Suprapubic skin (tissue), 4 donors: ENCODE results near the gene FCER2. TPM values are rescaled to one million over a fixed set of nuclear protein-coding genes. Genes with fewer than 3 reads are reported as not detected.

Source experiments
- DNase-seq, 2 donors: peaks; one replicate each; pipeline ENCODE4 v3.0.0-alpha.2; 2019; ENCODE audit warnings: low spot score in 2 of 2
- H3K27ac ChIP-seq: fragments of 200-600 bp; sonication (generic); one replicate; pipeline ENCODE4 v1.5.1; 2019
- H3K27me3 ChIP-seq: fragments of 200-600 bp; sonication (generic); one replicate; pipeline ENCODE4 v1.5.1; 2019
- H3K36me3 ChIP-seq: fragments of 200-600 bp; sonication (generic); one replicate; pipeline ENCODE4 v1.5.1; 2019
- H3K4me1 ChIP-seq: fragments of 200-600 bp; sonication (generic); one replicate; pipeline ENCODE4 v1.5.1; 2019
- H3K4me3 ChIP-seq: fragments of 200-600 bp; sonication (generic); one replicate; pipeline ENCODE4 v1.5.1; 2019; ENCODE audit warnings: mild to moderate bottlenecking
- H3K9me3 ChIP-seq: fragments of 200-600 bp; sonication (generic); one replicate; pipeline ENCODE4 v1.5.1; 2019
- EP300 ChIP-seq: sonication (generic); formaldehyde crosslinking; IDR thresholded peaks from one replicate; pipeline ENCODE4 v1.6.1; 2017; ENCODE audit warnings: antibody characterized with exemption
- POLR2A ChIP-seq, 2 donors: fragments of 450-650 bp; IDR thresholded peaks; one replicate each; pipeline ENCODE4 v1.6.1; 2017; ENCODE audit warnings: antibody characterized with exemption in 2 of 2, mild to moderate bottlenecking in 2 of 2, moderate library complexity in 2 of 2
- POLR2AphosphoS5 ChIP-seq, 3 donors: sonication (generic); formaldehyde crosslinking; IDR thresholded peaks; one replicate each; pipeline ENCODE4 v1.6.1; 2017; ENCODE audit warnings: antibody characterized with exemption in 3 of 3
- WGBS: methylation state at CpG from one replicate; pipeline ENCODE4 v1.1.5; 2018; 5-methylcytosine and 5-hydroxymethylcytosine counted together
- total RNA-seq, 4 donors: library from RNA; depleted of rRNA; stranded (reverse); fragments of >200 nt; gene quantifications; one replicate each; pipeline ENCODE4 v1.1.0, GENCODE V29; 2016
- TF ChIP-seq, protein P1 (sequence below), 2 donors: fragments of 200-600 bp in 1 of 2; fragments of 450-650 bp in 1 of 2; sonication (generic) in 1 of 2; IDR thresholded peaks; one replicate each; pipeline ENCODE4 v1.5.1; 2016 to 2019; ENCODE audit warnings: antibody characterized with exemption in 2 of 2, mild to moderate bottlenecking in 1 of 2, moderate library complexity in 1 of 2

Gene FCER2
- total RNA-seq, 4 donors from 2014 or later, result not detected

GRCh38 chr19:7682175-7682855 lies 19.6 kb downstream of the FCER2 start:
- DNase-seq, result no peak
- no peak overlapping the region for H3K27ac ChIP-seq
- no peak for TF ChIP-seq POLR2AphosphoS5 (IDR thresholded peaks at IDR 0.05)

GRCh38 chr19:7681340-7682174 lies 20.4 kb downstream of the FCER2 start:
- peak; percentile 90 to 92 for DNase-seq
- peak overlapping the region; percentile 89 for H3K27ac ChIP-seq
- H3K4me1 ChIP-seq, result peaks cover 36% of the 10 kb centered on the region
- no peaks in the 10 kb centered on the region for H3K9me3 ChIP-seq
- H3K27me3 ChIP-seq, result peaks cover 16% of the 10 kb centered on the region
- peaks cover 27% of the 10 kb centered on the region for H3K36me3 ChIP-seq
- WGBS, result 6% methylated on average over 39 of the region's 43 CpGs
- TF ChIP-seq POLR2A (IDR thresholded peaks at IDR 0.05) (no peak), POLR2AphosphoS5 (IDR thresholded peaks at IDR 0.05) (peak in 1 of 3 donors; percentile 47), EP300 (no peak)
- TF ChIP-seq, protein P1, sequence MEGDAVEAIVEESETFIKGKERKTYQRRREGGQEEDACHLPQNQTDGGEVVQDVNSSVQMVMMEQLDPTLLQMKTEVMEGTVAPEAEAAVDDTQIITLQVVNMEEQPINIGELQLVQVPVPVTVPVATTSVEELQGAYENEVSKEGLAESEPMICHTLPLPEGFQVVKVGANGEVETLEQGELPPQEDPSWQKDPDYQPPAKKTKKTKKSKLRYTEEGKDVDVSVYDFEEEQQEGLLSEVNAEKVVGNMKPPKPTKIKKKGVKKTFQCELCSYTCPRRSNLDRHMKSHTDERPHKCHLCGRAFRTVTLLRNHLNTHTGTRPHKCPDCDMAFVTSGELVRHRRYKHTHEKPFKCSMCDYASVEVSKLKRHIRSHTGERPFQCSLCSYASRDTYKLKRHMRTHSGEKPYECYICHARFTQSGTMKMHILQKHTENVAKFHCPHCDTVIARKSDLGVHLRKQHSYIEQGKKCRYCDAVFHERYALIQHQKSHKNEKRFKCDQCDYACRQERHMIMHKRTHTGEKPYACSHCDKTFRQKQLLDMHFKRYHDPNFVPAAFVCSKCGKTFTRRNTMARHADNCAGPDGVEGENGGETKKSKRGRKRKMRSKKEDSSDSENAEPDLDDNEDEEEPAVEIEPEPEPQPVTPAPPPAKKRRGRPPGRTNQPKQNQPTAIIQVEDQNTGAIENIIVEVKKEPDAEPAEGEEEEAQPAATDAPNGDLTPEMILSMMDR (IDR thresholded peaks at IDR 0.05), result peak; percentile 30 to 55
- peak overlapping the region; percentile 95 for H3K4me3 ChIP-seq

More at GRCh38 chr19:7682175-7682855, 19.6 kb downstream of the FCER2 start:
- peaks cover 36% of the 10 kb centered on the region for H3K4me1 ChIP-seq
- no peaks in the 10 kb centered on the region for H3K9me3 ChIP-seq
- H3K4me3 ChIP-seq, result peak overlapping the region; percentile 95
- peaks cover 12% of the 10 kb centered on the region for H3K27me3 ChIP-seq
- 88% methylated on average over 47 of the region's 74 CpGs for WGBS
- H3K36me3 ChIP-seq, result peaks cover 27% of the 10 kb centered on the region

- Histone ChIP-seq H3K4me1 (peaks cover 35% of the 10 kb centered on the region), H3K4me3 (peak within 1 kb of the TSS; percentile 95), H3K27me3 (peaks cover 16% of the 10 kb centered on the region), H3K27ac (peak within 1 kb of the TSS; percentile 89), H3K36me3 (peaks cover 27% of the 10 kb centered on the region), H3K9me3 (no peaks in the 10 kb centered on the region)
- WGBS, result 4% methylated on average over 22 of the region's 79 CpGs
- TF ChIP-seq POLR2A (IDR thresholded peaks at IDR 0.05), result no peak
- TF ChIP-seq, protein P1 (IDR thresholded peaks at IDR 0.05), result peak; percentile 91 to 100
- peak; percentile 81 to 87 for DNase-seq
Measured at GRCh38 chr19:7680606-7681339, 21.2 kb downstream of the FCER2 start, which contains the start of gene TRAPPC5. TSS of gene TRAPPC5 (plus strand) at chr19:7680833. CDS start at chr19:7682254, 1,421 bp downstream.

GRCh38 chr19:7679771-7680605 lies 21.9 kb downstream of the FCER2 start:
- no peak overlapping the region for H3K27ac ChIP-seq
- no peaks in the 10 kb centered on the region for H3K9me3 ChIP-seq
- H3K4me1 ChIP-seq, result peaks cover 31% of the 10 kb centered on the region
- H3K36me3 ChIP-seq, result peaks cover 27% of the 10 kb centered on the region
- no peak for TF ChIP-seq POLR2AphosphoS5 (IDR thresholded peaks at IDR 0.05)
- TF ChIP-seq POLR2A (IDR thresholded peaks at IDR 0.05), result no peak
- TF ChIP-seq, protein P1 (IDR thresholded peaks at IDR 0.05), result no peak
- TF ChIP-seq EP300, result no peak
- H3K4me3 ChIP-seq, result peak overlapping the region; percentile 95
- DNase-seq, result no peak
- peaks cover 16% of the 10 kb centered on the region for H3K27me3 ChIP-seq
- WGBS, result 63% methylated on average over 18 of the region's 22 CpGs
